CD4-positive, alpha-beta memory T cell (primary cell): ENCODE results near the gene SV2B. TPM values are rescaled to one million over a fixed set of nuclear protein-coding genes. Genes with fewer than 3 reads are reported as not detected.

Experiments used
- CTCF ChIA-PET: fragments of 350-600 bp; sonication (Branson Sonifier 250); formaldehyde crosslinking; loops from one replicate; lab custom pipeline; 2021; ENCODE audit warnings: inconsistent platforms; ENCODE audit not compliant: partially characterized antibody; lab: Charles Lee
- POLR2A ChIA-PET: fragments of 350-600 bp; sonication (Branson Sonifier 250); formaldehyde crosslinking; loops from one replicate; lab custom pipeline; 2021; ENCODE audit not compliant: partially characterized antibody; lab: Charles Lee
- DNase-seq, 5 donors: peaks; one replicate each; pipeline versions ENCODE4 v3.0.0 to v3.0.0-alpha.2; 2020 to 2022; ENCODE audit warnings: mixed read lengths in 1 of 5
- H3K27ac ChIP-seq: one replicate; pipeline ENCODE4 v1.7.0; 2013; ENCODE audit warnings: low read depth, low read length
- H3K27me3 ChIP-seq: 2 replicates; pipeline ENCODE4 v1.7.0; 2013; ENCODE audit warnings: mild to moderate bottlenecking, low read length, moderate library complexity; ENCODE audit not compliant: insufficient read depth
- H3K36me3 ChIP-seq: 2 replicates; pipeline ENCODE4 v1.7.0; 2013; ENCODE audit warnings: mild to moderate bottlenecking, low read length, moderate library complexity; ENCODE audit not compliant: insufficient read depth
- H3K4me1 ChIP-seq: 2 replicates; pipeline ENCODE4 v1.7.0; 2013; ENCODE audit warnings: mild to moderate bottlenecking, low read length, moderate library complexity; ENCODE audit not compliant: insufficient read depth
- H3K4me3 ChIP-seq, 2 donors: one replicate each; pipeline ENCODE4 v1.7.0; 2013; ENCODE audit warnings: low read length in 2 of 2, mild to moderate bottlenecking in 1 of 2
- H3K9me3 ChIP-seq, 2 donors: one replicate each; pipeline ENCODE4 v1.7.0; 2013; ENCODE audit warnings: low read length in 2 of 2, control low read depth in 1 of 2; ENCODE audit not compliant: control insufficient read depth in 1 of 2
- H3K27ac Mint-ChIP-seq, 7 donors: one replicate each; pipeline ENCODE4 v1.8.0; 2020 to 2021; ENCODE audit warnings: mixed read lengths in 7 of 7, mild to moderate bottlenecking in 6 of 7, inconsistent platforms in 3 of 7, moderate library complexity in 3 of 7
- H3K27me3 Mint-ChIP-seq, 2 donors: one replicate each; pipeline ENCODE4 v1.8.0; 2020 to 2021; ENCODE audit warnings: mixed read lengths in 2 of 2
- H3K36me3 Mint-ChIP-seq, 2 donors: one replicate each; pipeline ENCODE4 v1.8.0; 2020 to 2021; ENCODE audit warnings: mixed read lengths in 2 of 2, inconsistent platforms in 1 of 2, mild to moderate bottlenecking in 1 of 2
- H3K4me1 Mint-ChIP-seq, 4 donors: one replicate each; pipeline ENCODE4 v1.8.0; 2020 to 2021; ENCODE audit warnings: mixed read lengths in 4 of 4, mild to moderate bottlenecking in 1 of 4
- H3K4me3 Mint-ChIP-seq, 8 donors: one replicate each; pipeline ENCODE4 v1.8.0; 2020 to 2021; ENCODE audit warnings: mixed read lengths in 8 of 8, mild to moderate bottlenecking in 7 of 8, moderate library complexity in 6 of 8, inconsistent platforms in 3 of 8
- H3K9me3 Mint-ChIP-seq, 8 donors: one replicate each; pipeline ENCODE4 v1.8.0; 2020 to 2021; ENCODE audit warnings: mixed read lengths in 8 of 8, mild to moderate bottlenecking in 5 of 8, inconsistent platforms in 3 of 8, moderate library complexity in 1 of 8
- intact Hi-C: fragments of 100-400 bp; cut with micrococcal nuclease; formaldehyde crosslinking; loops from one replicate; pipeline ENCODE4 v1.15.1; 2023
- polyA plus RNA-seq, 2 donors: library from polyadenylated mRNA; unstranded; fragments of 300-500 nt; fragmentation: Illumina TruSeq; gene quantifications; one replicate each; pipeline ENCODE4 v1.2.3, GENCODE V29; 2021
- total RNA-seq, 2 experiments: library from RNA; stranded (reverse); gene quantifications; one replicate each; pipeline ENCODE4 v1.2.3, GENCODE V29; 2021

SV2B gene
- total and polyA plus RNA-seq, 4 experiments from 2014 or later, result 0.03 TPM; not detected in 3

GRCh38 chr15:91165850-91166249 lies 65.8 kb downstream of the SV2B start:
- Histone ChIP-seq H3K36me3 (no peaks in the 10 kb centered on the region), H3K4me1 (no peaks in the 10 kb centered on the region), H3K9me3 (peaks cover 0 to 8% of the 10 kb centered on the region in 2 donors), H3K27ac (no peak overlapping the region), H3K4me3 (no peak overlapping the region), H3K27me3 (no peaks in the 10 kb centered on the region)
- H3K27me3 Mint-ChIP-seq, result peaks cover 4 to 9% of the 10 kb centered on the region in 2 donors
- no peak overlapping the region for H3K27ac Mint-ChIP-seq
- no peaks in the 10 kb centered on the region for H3K36me3 Mint-ChIP-seq
- ChIA-PET CTCF (no interaction called here), POLR2A (no interaction called here)
- intact Hi-C loops, result no loop called here
- H3K4me1 Mint-ChIP-seq, result no peaks in the 10 kb centered on the region
- H3K9me3 Mint-ChIP-seq, result peaks cover 2 to 46% (median 32%) of the 10 kb centered on the region in 8 donors
- DNase-seq, result no peak
- no peak overlapping the region for H3K4me3 Mint-ChIP-seq

- Mint-ChIP-seq H3K27me3 (peaks cover 21% of the 10 kb centered on the region in 2 donors), H3K4me1 (no peaks in the 10 kb centered on the region), H3K27ac (no peak overlapping the region), H3K4me3 (no peak overlapping the region), H3K36me3 (no peaks in the 10 kb centered on the region), H3K9me3 (peaks cover 0 to 41% (median 28%) of the 10 kb centered on the region in 8 donors)
- no peak for DNase-seq
- ChIA-PET POLR2A (no interaction called here), CTCF (no interaction called here)
- intact Hi-C loops, result no loop called here
- Histone ChIP-seq H3K4me3 (no peak overlapping the region), H3K4me1 (no peaks in the 10 kb centered on the region), H3K27me3 (no peaks in the 10 kb centered on the region), H3K36me3 (no peaks in the 10 kb centered on the region), H3K27ac (no peak overlapping the region), H3K9me3 (peaks cover 0 to 8% of the 10 kb centered on the region in 2 donors)
Observed at GRCh38 chr15:91168457-91168856, 68.4 kb downstream of the SV2B start.

- CTCF ChIA-PET, result no interaction called here
- Histone ChIP-seq H3K4me1 (no peaks in the 10 kb centered on the region), H3K27ac (no peak overlapping the region), H3K27me3 (no peaks in the 10 kb centered on the region), H3K9me3 (no peaks in the 10 kb centered on the region), H3K4me3 (no peak overlapping the region), H3K36me3 (no peaks in the 10 kb centered on the region)
- Mint-ChIP-seq H3K36me3 (no peaks in the 10 kb centered on the region), H3K9me3 (peaks cover 0 to 20% (median 12%) of the 10 kb centered on the region in 8 donors), H3K27ac (no peak overlapping the region), H3K4me3 (no peak overlapping the region), H3K27me3 (peaks cover 23 to 27% of the 10 kb centered on the region in 2 donors), H3K4me1 (no peaks in the 10 kb centered on the region)
- no peak for DNase-seq
- intact Hi-C loops, result no loop called here
- POLR2A ChIA-PET, result no interaction called here
Observed at GRCh38 chr15:91171334-91171733, 71.3 kb downstream of the SV2B start.

GRCh38 chr15:91182101-91182500 lies 82.0 kb downstream of the SV2B start:
- H3K36me3 Mint-ChIP-seq, result no peaks in the 10 kb centered on the region
- CTCF ChIA-PET, result no interaction called here
- Histone ChIP-seq H3K36me3 (no peaks in the 10 kb centered on the region), H3K9me3 (no peaks in the 10 kb centered on the region), H3K27ac (no peak overlapping the region), H3K4me3 (no peak overlapping the region), H3K27me3 (peaks cover 7% of the 10 kb centered on the region), H3K4me1 (no peaks in the 10 kb centered on the region)
- intact Hi-C loops, result no loop called here
- peaks cover 0 to 4% (median 2%) of the 10 kb centered on the region in 8 donors for H3K9me3 Mint-ChIP-seq
- H3K4me3 Mint-ChIP-seq, result no peak overlapping the region
- POLR2A ChIA-PET, result no interaction called here
- H3K27ac Mint-ChIP-seq, result no peak overlapping the region
- H3K4me1 Mint-ChIP-seq, result no peaks in the 10 kb centered on the region
- no peak for DNase-seq
- peaks cover 25 to 32% of the 10 kb centered on the region in 2 donors for H3K27me3 Mint-ChIP-seq

GRCh38 chr15:91183596-91183995 lies 83.5 kb downstream of the SV2B start:
- intact Hi-C loops, result no loop called here
- H3K4me1 Mint-ChIP-seq, result no peaks in the 10 kb centered on the region
- DNase-seq, result no peak
- H3K4me3 ChIP-seq, result no peak overlapping the region
- H3K27me3 ChIP-seq, result peaks cover 7% of the 10 kb centered on the region
- no peaks in the 10 kb centered on the region for H3K36me3 Mint-ChIP-seq
- ChIA-PET POLR2A (no interaction called here), CTCF (no interaction called here)
- no peaks in the 10 kb centered on the region for H3K4me1 ChIP-seq
- H3K9me3 Mint-ChIP-seq, result peaks cover 0 to 4% (median 2%) of the 10 kb centered on the region in 8 donors
- H3K27me3 Mint-ChIP-seq, result peaks cover 25 to 32% of the 10 kb centered on the region in 2 donors
- H3K9me3 ChIP-seq, result no peaks in the 10 kb centered on the region
- no peak overlapping the region for H3K27ac ChIP-seq
- H3K27ac Mint-ChIP-seq, result no peak overlapping the region
- H3K36me3 ChIP-seq, result no peaks in the 10 kb centered on the region
- no peak overlapping the region for H3K4me3 Mint-ChIP-seq

GRCh38 chr15:91184441-91184840 lies 84.4 kb downstream of the SV2B start:
- Mint-ChIP-seq H3K4me1 (no peaks in the 10 kb centered on the region), H3K27me3 (peaks cover 25 to 34% of the 10 kb centered on the region in 2 donors), H3K27ac (no peak overlapping the region), H3K36me3 (no peaks in the 10 kb centered on the region), H3K9me3 (peaks cover 0 to 4% (median under 1%) of the 10 kb centered on the region in 8 donors), H3K4me3 (no peak overlapping the region)
- Histone ChIP-seq H3K36me3 (no peaks in the 10 kb centered on the region), H3K27me3 (peaks cover 7% of the 10 kb centered on the region), H3K4me3 (no peak overlapping the region), H3K4me1 (no peaks in the 10 kb centered on the region), H3K27ac (no peak overlapping the region), H3K9me3 (no peaks in the 10 kb centered on the region)
- CTCF ChIA-PET, result no interaction called here
- POLR2A ChIA-PET, result no interaction called here
- intact Hi-C loops, result no loop called here
- no peak for DNase-seq

- Histone ChIP-seq H3K27ac (no peak overlapping the region), H3K4me3 (no peak overlapping the region), H3K27me3 (peaks cover 7% of the 10 kb centered on the region), H3K4me1 (no peaks in the 10 kb centered on the region), H3K36me3 (no peaks in the 10 kb centered on the region), H3K9me3 (no peaks in the 10 kb centered on the region)
- CTCF ChIA-PET, result no interaction called here
- POLR2A ChIA-PET, result no interaction called here
- Mint-ChIP-seq H3K9me3 (peaks cover 0 to 3% (median 0%) of the 10 kb centered on the region in 8 donors), H3K27me3 (peaks cover 32 to 38% of the 10 kb centered on the region in 2 donors), H3K4me1 (no peaks in the 10 kb centered on the region), H3K36me3 (no peaks in the 10 kb centered on the region), H3K4me3 (no peak overlapping the region), H3K27ac (no peak overlapping the region)
- intact Hi-C loops, result no loop called here
- DNase-seq, result no peak
Observed at GRCh38 chr15:91186904-91187656, 87.0 kb downstream of the SV2B start.
